HepG2 (cell line): Measurements from ENCODE around the gene FTL. TPM values are rescaled to one million over a fixed set of nuclear protein-coding genes. Genes with fewer than 3 reads are reported as not detected.

Experiments
- GABPA ChIP-seq, 2 experiments: IDR thresholded peaks; 2 replicates each; pipeline ENCODE4 v1.6.1; 2011 to 2016; ENCODE audit warnings: low read depth in 2 of 2, low read length in 1 of 2, missing biosample characterization in 1 of 2, missing genetic modification characterization in 1 of 2
- KLF13 ChIP-seq: sonication (generic); formaldehyde crosslinking; IDR thresholded peaks from 2 replicates; pipeline ENCODE4 v1.4.0; 2020; ENCODE audit warnings: mild to moderate bottlenecking, missing genetic modification reagents
- MAFF ChIP-seq: IDR thresholded peaks from 2 replicates; pipeline ENCODE4 v1.6.1; 2011; ENCODE audit warnings: low read depth, low read length, improper control_type of control experiment
- NCOA5 ChIP-seq: sonication (generic); formaldehyde crosslinking; IDR thresholded peaks from 2 replicates; pipeline ENCODE4 v1.4.0; 2020; ENCODE audit warnings: missing genetic modification reagents
- NR2F2 ChIP-seq: IDR thresholded peaks from 2 replicates; pipeline ENCODE4 v1.6.1; 2012; ENCODE audit warnings: low read depth, inconsistent platforms, borderline replicate concordance
- SNAI1 ChIP-seq: sonication (generic); formaldehyde crosslinking; IDR thresholded peaks from 2 replicates; pipeline ENCODE4 v1.5.0; 2020; ENCODE audit warnings: mild to moderate bottlenecking, missing genetic modification reagents, borderline replicate concordance
- ZFP1 ChIP-seq: IDR thresholded peaks from 2 replicates; pipeline ENCODE4 v1.6.1; 2016
- ZFP90 ChIP-seq: sonication (generic); formaldehyde crosslinking; IDR thresholded peaks from 2 replicates; pipeline ENCODE4 v1.8.0; 2022; ENCODE audit warnings: missing genetic modification reagents, mild to moderate bottlenecking, inconsistent platforms, borderline replicate concordance
- ZNF160 ChIP-seq: sonication (generic); formaldehyde crosslinking; IDR thresholded peaks from 2 replicates; pipeline ENCODE4 v1.8.0; 2022; ENCODE audit warnings: mild to moderate bottlenecking, inconsistent platforms, missing genetic modification reagents
- ZNF335 ChIP-seq: sonication (generic); formaldehyde crosslinking; IDR thresholded peaks from 2 replicates; pipeline ENCODE4 v1.4.0; 2020; ENCODE audit warnings: missing genetic modification reagents
- ZNF44 ChIP-seq: sonication (generic); formaldehyde crosslinking; IDR thresholded peaks from 2 replicates; pipeline ENCODE4 v1.5.1; 2020; ENCODE audit warnings: mild to moderate bottlenecking, missing genetic modification reagents
- ZNF672 ChIP-seq: sonication (generic); formaldehyde crosslinking; IDR thresholded peaks from 2 replicates; pipeline ENCODE4 v1.8.1; 2022; ENCODE audit warnings: missing genetic modification reagents
- ZNF781 ChIP-seq: sonication (generic); formaldehyde crosslinking; IDR thresholded peaks from 2 replicates; pipeline ENCODE4 v1.5.1; 2020; ENCODE audit warnings: borderline replicate concordance, mild to moderate bottlenecking, missing genetic modification reagents; ENCODE audit errors: not compliant biosample characterization
- polyA plus RNA-seq, 8 experiments: library from polyadenylated mRNA; depleted of rRNA in 3 of 8; stranded (reverse) in 7 of 8; unstranded in 1 of 8; fragments of >200 nt; fragmentation: Illumina TruSeq in 4 of 8; extraction: Trizol in 4 of 8; gene quantifications; 2 replicates each; pipeline versions ENCODE4 v1.2.1 to v1.2.3, GENCODE V29; 2011 to 2016; ENCODE audit warnings: low read depth in 4 of 8, missing spikeins in 1 of 8, mixed read lengths in 1 of 8; ENCODE audit not compliant: insufficient read depth in 1 of 8
- total RNA-seq, 5 experiments: library from RNA; depleted of rRNA; stranded (reverse); fragments of >200 nt; fragmentation: Illumina TruSeq; extraction: Trizol; gene quantifications; 2 replicates each; pipeline ENCODE4 v1.2.3, GENCODE V29; 2016; ENCODE audit warnings: low read depth in 1 of 5
- TF ChIP-seq, protein P1 (sequence below): sonication (generic); formaldehyde crosslinking; IDR thresholded peaks from 2 replicates; pipeline ENCODE4 v1.8.1; 2023; ENCODE audit warnings: mild to moderate bottlenecking, moderate library complexity, missing genetic modification reagents
- TF ChIP-seq, protein P2 (sequence below): sonication (generic); formaldehyde crosslinking; IDR thresholded peaks from 2 replicates; pipeline ENCODE4 v1.5.0; 2020; ENCODE audit warnings: mild to moderate bottlenecking, low read depth, missing genetic modification reagents, borderline replicate concordance
- TF ChIP-seq, protein P3 (sequence below): sonication (generic); formaldehyde crosslinking; IDR thresholded peaks from 2 replicates; pipeline ENCODE4 v1.5.0; 2020; ENCODE audit warnings: mild to moderate bottlenecking, missing genetic modification reagents, borderline replicate concordance
- TF ChIP-seq, protein P4 (sequence below): sonication (generic); formaldehyde crosslinking; IDR thresholded peaks from 2 replicates; pipeline ENCODE4 v1.8.0; 2022; ENCODE audit warnings: mild to moderate bottlenecking, missing genetic modification reagents
- TF ChIP-seq, protein P5 (sequence below): sonication (generic); formaldehyde crosslinking; IDR thresholded peaks from 2 replicates; pipeline ENCODE4 v1.5.1; 2020; ENCODE audit warnings: mild to moderate bottlenecking, missing genetic modification reagents, borderline replicate concordance
- TF ChIP-seq, protein P6 (sequence below): sonication (generic); formaldehyde crosslinking; IDR thresholded peaks from 2 replicates; pipeline ENCODE4 v1.4.0; 2020; ENCODE audit warnings: missing genetic modification reagents

Gene FTL
- total and polyA plus RNA-seq, 2 of the 13 experiments (the other 11 are each of a cell fraction or from before 2014, with no cell fraction given), result 2,721 to 8,800 TPM

DNA sequence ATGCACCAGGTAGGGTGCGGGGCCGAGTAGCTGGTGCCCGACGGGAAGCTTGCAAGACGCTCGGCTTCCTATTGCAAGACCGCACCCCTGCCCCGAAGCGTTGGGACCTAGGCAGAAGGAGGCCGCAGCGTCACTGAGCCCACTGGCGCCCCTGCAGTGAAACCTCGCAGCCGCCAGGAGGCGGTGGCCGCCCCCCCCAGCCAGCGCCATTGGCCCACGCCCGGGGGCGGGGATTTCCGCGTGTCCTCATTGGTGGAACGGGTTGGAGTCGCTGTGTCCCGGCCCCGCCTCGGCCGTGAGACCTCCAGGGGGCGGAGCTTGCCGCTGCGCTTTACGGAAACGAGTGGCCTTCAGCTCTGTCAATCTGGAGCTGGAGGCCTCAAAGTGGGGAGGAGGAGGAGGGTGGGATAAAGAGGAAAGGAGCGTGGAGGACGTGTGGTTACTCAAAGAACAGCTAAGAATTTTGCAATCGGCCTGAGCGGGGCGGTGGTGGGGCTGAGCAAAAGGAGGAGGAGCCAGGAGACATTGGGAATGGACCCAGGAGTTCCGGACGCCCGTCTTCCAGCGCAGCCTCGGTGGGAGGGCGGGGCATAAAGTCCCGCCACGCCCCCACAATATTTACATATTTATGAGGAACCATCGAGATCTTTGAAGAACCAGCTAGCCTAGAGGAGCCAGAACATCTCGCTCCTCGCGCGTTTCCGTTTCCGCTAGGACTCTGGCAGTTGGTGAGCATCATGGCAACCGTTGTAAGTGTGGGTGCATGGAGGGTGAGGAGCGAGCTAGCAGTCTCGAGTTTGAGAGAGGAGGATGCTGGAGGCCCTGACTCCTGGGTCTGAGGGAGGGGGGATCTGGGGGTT lies 28.3 kb downstream of the FTL start, which contains the start of the genes GYS1 and RUVBL2 (continued):
- TF ChIP-seq, protein P1, sequence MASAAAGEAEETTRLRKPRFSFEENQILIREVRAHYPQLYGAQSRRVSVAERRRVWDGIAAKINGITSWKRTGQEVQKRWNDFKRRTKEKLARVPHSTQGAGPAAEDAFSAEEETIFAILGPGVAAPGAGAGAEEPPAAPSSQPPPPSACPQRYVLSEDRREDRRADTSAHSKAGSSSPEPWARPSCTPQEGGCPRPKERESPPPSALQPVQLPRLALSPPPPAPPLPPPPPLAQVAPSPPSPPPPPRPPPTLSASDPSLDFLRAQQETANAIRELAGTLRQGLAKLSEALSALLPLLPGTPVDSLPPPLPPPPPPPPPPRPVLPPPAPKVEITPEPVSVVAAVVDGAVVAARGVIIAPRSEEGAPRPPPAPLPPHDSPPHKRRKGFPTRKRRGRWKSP, result no peak
- no peak for TF ChIP-seq ZNF44
- TF ChIP-seq ZFP1, result 0 out of 2 replicates have a peak, but pooled peaks have one; percentile 47
- TF ChIP-seq, protein P2, sequence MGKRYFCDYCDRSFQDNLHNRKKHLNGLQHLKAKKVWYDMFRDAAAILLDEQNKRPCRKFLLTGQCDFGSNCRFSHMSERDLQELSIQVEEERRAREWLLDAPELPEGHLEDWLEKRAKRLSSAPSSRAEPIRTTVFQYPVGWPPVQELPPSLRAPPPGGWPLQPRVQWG (CRISPR knock-in tag), result no peak
- TF ChIP-seq, protein P3, sequence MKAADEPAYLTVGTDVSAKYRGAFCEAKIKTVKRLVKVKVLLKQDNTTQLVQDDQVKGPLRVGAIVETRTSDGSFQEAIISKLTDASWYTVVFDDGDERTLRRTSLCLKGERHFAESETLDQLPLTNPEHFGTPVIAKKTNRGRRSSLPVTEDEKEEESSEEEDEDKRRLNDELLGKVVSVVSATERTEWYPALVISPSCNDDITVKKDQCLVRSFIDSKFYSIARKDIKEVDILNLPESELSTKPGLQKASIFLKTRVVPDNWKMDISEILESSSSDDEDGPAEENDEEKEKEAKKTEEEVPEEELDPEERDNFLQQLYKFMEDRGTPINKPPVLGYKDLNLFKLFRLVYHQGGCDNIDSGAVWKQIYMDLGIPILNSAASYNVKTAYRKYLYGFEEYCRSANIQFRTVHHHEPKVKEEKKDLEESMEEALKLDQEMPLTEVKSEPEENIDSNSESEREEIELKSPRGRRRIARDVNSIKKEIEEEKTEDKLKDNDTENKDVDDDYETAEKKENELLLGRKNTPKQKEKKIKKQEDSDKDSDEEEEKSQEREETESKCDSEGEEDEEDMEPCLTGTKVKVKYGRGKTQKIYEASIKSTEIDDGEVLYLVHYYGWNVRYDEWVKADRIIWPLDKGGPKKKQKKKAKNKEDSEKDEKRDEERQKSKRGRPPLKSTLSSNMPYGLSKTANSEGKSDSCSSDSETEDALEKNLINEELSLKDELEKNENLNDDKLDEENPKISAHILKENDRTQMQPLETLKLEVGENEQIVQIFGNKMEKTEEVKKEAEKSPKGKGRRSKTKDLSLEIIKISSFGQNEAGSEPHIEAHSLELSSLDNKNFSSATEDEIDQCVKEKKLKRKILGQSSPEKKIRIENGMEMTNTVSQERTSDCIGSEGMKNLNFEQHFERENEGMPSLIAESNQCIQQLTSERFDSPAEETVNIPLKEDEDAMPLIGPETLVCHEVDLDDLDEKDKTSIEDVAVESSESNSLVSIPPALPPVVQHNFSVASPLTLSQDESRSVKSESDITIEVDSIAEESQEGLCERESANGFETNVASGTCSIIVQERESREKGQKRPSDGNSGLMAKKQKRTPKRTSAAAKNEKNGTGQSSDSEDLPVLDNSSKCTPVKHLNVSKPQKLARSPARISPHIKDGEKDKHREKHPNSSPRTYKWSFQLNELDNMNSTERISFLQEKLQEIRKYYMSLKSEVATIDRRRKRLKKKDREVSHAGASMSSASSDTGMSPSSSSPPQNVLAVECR (CRISPR knock-in tag), result peak; percentile 82
- TF ChIP-seq, protein P4, sequence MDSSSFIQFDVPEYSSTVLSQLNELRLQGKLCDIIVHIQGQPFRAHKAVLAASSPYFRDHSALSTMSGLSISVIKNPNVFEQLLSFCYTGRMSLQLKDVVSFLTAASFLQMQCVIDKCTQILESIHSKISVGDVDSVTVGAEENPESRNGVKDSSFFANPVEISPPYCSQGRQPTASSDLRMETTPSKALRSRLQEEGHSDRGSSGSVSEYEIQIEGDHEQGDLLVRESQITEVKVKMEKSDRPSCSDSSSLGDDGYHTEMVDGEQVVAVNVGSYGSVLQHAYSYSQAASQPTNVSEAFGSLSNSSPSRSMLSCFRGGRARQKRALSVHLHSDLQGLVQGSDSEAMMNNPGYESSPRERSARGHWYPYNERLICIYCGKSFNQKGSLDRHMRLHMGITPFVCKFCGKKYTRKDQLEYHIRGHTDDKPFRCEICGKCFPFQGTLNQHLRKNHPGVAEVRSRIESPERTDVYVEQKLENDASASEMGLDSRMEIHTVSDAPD, result no peak
- TF ChIP-seq, protein P5, sequence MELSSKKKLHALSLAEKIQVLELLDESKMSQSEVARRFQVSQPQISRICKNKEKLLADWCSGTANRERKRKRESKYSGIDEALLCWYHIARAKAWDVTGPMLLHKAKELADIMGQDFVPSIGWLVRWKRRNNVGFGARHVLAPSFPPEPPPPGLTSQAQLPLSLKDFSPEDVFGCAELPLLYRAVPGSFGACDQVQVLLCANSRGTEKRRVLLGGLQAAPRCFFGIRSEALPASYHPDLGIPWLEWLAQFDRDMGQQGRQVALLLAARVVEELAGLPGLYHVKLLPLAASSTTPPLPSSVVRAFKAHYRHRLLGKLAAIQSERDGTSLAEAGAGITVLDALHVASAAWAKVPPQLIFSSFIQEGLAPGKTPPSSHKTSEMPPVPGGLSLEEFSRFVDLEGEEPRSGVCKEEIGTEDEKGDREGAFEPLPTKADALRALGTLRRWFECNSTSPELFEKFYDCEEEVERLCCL, result no peak
- no peak for TF ChIP-seq ZNF672 (CRISPR knock-in tag)
- TF ChIP-seq NCOA5 (CRISPR knock-in tag), result no peak
- no peak for TF ChIP-seq NR2F2
- TF ChIP-seq ZFP90 (CRISPR knock-in tag), result no peak; the same call in 1 of the 2 replicates
- peak; percentile 92 for TF ChIP-seq GABPA (IDR thresholded peaks at IDR 0.05; ENCODE audit: low read depth, low read length)
- peak; percentile 98 for TF ChIP-seq GABPA (CRISPR knock-in tag; IDR thresholded peaks at IDR 0.05; ENCODE audit: low read depth)
- TF ChIP-seq ZNF160 (CRISPR knock-in tag), result no peak
- no peak for TF ChIP-seq SNAI1 (CRISPR knock-in tag)
- TF ChIP-seq KLF13 (CRISPR knock-in tag), result no peak
- peak; percentile 38 for TF ChIP-seq ZNF781 (CRISPR knock-in tag)
- no peak for TF ChIP-seq MAFF
- TF ChIP-seq ZNF335 (CRISPR knock-in tag), result no peak
- TF ChIP-seq, protein P6, sequence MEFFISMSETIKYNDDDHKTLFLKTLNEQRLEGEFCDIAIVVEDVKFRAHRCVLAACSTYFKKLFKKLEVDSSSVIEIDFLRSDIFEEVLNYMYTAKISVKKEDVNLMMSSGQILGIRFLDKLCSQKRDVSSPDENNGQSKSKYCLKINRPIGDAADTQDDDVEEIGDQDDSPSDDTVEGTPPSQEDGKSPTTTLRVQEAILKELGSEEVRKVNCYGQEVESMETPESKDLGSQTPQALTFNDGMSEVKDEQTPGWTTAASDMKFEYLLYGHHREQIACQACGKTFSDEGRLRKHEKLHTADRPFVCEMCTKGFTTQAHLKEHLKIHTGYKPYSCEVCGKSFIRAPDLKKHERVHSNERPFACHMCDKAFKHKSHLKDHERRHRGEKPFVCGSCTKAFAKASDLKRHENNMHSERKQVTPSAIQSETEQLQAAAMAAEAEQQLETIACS, result no peak
